UCSD-AML1 (cell line): Measurements from ENCODE around the gene GPR37.

Source experiments
- DNase-seq: peaks from one replicate; lab custom pipeline; 2025; ENCODE audit not compliant: unreplicated experiment; lab: John Stamatoyannopoulos, UW

Gene GPR37

DNA sequence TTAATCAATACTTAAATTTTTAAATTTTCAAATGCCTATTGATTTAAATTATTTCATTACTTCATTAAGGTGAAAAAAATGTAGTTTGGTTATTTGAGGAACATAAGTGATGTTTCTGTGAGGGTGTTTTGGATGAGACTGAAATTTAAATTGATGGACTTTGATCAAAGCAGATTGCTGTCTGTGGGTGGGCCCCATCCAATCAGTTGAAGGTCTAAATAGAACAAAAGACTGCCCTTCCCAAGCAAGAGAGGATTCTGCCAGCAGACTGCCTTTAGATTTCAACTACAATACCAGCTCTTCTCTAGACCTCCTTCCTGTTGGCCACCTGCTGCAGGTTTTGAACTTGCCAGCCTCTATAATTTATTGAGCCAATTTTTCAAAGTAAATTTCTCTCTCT, 14.5 kb upstream of the GPR37 start:
- no peak for DNase-seq

DNA sequence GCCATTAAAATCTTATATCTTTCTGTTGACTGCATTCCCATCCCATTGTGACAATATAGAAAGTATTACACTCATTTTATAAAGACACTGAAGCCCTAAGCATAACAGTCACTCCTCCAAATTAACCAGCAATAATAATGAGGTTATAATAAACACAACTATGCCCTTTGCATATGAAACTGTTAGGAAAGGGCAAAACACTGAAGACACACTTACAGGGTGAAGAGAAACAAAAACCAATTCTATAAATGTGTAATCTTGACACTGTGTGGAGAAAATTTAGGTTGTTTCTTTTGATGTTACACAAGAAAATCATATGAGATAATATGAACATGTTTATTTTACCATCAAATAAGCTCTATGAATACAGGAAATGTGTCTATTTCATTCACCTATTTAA, 14.0 kb upstream of the GPR37 start:
- no peak for DNase-seq

DNA sequence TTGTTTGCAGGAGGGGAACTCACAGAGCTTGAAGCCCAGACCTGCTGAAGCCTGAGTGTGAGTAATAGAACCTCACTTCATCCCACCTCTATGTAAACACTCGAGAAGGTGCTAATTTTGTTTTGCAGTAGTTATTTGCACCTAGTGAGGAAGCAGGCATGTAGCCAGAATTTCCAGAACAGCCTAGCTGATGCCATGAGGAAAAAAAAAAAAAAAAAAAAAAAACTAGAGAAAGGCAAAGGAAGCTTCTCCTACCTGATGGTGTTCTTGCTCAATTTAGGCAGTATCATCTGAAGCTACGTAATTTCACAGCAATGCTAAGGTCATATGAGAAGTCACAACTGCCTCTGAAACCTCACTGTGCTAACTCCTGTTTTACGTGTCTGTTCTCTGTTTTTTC, 13.6 kb upstream of the GPR37 start:
- DNase-seq = no peak

DNA sequence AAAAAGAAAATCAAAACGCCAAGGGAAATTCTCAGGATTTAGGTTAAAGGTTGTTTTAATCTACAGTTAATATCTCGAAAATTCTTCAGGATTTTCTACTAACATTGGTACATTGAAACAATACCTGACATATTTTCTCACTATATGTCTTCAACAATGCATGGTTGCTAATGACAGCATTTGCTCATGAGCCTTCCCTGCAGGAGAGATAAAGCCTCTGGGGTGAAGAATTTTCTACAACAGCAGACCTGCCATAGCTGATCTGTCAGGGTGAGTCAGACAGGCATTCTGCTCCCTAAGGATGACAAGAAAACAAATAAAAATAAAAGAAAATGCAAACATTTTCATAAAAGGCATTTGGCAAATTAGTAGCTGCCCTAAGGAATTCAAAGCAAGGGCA, 11.7 kb upstream of the GPR37 start:
- no peak for DNase-seq

DNA sequence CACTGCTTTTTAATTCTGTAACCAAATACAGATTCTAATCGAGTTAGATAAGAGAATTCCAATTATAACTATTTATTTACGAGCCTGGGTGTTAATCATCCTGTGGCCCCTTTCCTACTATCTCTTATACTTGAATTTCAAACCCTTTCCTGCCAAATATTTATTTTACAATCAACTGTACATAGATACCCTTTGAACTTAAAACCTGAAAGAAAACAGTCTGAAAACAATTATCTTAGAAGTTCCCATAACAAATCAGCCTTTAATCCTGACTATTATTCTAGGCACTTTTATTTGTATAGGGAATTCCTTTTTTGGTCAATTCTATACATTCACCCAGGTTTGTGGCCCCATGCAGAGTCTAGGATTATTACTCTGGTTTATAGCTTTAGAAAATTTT, 10.6 kb upstream of the GPR37 start:
- no peak for DNase-seq

DNA sequence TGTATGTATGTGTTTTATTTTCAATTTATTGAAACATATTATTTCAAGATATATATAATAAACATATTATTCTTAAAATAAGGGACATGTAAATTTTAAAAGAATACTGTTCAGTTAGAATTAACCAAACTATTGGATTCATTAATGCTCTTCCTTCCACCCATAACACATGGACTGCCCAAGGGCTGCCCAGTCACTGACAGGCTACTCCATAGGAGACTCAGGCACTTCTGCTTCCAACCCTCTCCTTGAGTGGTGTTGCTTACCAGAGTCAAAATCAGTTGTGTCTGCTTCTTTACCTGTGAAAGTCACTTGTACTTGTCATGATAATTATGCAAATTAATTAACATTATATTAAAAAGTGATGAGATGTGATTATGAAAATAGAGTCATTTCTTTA, 9.8 kb upstream of the GPR37 start:
- DNase-seq = no peak

DNA sequence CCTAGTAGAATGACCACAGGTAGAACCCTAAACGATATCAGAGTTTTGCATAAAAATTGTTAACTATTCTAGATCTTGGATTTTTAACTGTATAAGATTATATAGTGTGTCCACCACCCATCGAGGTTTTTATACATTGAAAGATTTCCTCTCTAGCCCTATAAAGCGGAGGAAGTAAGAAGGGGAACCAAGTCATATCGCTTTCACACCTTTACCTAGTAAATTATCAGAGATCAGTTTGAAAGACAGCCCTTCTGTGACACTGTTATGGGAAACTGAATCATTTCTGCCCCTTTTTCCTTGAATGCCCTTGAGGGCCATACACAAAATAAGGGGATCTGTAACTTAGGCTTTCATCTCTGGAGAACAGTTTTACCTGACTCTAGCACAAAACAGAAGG, 8.3 kb upstream of the GPR37 start:
- no peak for DNase-seq

DNA sequence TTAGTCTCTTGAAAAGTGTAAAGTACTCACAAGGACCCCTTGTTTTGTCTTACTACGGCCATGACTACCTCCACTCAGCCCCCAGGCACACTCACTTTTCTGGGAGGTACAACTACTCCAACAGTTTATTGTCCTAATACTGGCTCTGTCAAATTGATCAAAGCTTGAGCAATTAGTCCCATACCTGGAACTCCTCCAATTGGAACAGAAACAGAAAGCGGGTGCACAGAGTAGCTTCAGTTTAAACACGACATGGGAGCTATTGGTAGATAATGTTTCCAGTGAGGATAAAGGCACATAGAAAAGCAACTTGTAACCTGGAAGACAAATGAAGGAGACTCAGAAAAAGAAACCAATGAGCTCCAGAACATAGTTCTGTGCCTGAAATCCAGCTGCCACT, 7.7 kb upstream of the GPR37 start:
- no peak for DNase-seq

DNA sequence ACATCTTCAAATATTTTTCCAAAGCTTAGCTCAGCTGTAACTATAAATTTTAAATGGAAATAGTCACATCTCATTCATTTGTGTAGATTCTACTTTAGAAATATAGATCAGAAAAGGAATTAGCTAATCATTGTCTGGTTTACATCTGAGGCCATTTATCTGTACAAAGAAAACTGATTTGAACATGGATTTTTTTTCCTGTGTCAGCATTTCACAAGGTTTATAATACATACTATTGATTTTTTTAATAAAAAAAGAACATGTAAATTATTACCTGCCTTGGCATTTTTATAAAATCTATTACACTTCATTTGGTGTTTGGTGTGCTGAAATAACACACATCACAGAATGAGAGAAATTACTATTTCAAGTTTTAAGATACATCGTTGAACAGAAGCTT, 3.5 kb upstream of the GPR37 start:
- no peak for DNase-seq

DNA sequence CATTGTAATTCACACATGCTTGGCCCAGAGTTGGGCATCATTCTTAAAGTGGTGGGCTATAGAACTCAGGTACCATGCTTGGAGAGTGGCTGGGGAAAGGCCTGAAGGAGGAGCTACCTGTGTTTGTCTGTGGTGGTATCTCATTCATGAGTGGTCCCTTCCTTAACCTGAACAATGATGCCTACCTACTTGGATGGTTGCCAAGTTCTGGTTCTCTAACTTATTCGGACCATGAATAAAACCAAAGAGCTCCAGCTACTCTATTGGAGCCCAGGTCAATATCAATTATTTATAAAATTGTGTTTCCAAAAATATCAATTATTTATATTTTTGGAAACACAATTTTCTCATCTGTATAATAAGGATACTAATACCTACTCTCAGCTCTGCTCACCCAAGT, 2.9 kb upstream of the GPR37 start:
- DNase-seq = no peak

DNA sequence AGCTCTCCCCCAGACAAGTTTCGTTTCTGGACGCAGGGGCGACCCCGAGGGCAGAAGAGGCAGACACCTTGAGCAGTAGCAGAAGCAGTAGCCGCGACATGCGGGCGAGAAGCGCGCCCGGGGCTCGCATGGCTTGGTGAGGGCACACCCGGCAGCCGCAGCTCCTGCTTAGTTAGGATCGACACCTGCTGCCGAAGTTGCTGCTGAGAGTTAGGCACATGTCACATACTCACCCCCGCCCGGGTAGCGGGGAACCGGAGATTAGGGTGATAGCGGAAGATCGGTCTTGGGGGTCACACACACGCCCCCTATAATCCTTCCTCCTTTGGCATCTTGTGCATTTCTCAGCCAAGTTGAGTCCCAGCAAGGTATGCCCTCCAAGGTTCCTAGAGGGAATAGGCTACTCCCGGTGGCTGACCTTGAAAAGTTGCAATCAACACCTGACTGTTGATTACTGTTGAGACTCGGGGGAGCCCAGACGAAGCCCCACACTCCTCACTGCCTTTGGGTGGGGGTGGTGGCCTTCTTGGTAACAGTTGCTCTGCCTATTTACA, 668 bp downstream of the GPR37 start:
- no peak for DNase-seq

DNA sequence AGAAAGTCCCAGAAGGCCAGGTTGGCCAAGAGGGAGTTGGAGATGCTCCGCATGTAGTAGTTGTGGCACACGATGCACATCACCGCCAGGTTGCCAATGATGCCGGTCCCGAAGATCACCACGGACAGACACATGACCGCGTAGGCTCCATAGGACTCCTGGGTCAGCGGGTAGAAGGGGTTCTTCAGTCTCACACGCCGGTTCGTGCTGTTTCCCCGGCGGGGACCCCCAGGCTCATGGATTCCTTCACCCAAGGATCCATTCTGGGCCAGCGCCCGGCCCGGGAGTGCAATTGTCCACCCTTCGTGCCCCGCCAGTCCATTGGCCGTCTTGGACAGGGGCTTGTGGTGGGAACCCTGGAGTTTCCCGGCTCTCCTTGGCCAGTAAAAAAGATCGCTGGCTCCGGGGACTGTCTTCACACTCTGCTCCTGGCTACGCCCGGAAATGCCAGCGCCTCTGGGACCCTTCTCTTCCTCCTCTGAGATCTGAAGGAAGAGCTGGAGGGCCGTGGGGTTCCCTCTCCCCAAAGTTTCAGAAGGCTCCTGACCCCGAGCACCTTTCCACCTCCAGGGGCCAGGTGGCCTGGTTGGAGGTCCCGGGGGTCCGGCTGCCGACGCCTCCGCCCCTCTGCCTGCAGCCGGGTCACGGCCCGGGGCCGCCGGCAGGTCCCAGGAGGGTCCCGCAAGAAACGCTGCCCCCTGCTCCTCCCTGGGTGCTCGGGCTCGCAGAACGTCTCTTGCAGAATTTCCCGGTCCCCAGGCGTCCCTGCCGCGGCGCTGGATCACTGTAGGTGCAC, 1.3 kb downstream of the GPR37 start:
- no peak for DNase-seq

DNA sequence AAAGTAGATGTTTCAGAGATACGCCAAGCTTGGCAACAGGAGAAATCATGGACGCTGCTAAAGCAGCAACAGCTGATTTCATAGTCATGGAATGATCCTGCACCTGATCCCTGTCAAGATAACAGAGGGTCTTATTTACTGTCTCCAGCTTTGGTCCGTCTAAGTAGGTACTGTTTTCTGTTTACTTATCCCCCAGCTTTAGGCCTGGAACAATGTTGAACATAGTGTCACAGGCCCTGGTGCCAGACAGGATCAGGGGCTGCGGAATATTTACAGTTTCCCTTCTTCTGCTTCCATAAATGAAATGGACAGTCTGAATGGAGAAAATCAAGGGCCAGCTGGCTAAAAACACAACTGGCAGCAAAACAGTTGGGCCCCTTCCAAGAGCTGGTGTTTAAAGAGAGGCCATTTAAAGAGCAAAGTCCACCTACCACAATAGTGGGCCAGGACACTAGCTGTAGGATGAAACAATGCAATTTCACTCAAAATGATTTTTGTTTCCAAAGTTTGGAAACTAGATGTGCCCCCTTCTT, 2.9 kb downstream of the GPR37 start:
- no peak for DNase-seq

DNA sequence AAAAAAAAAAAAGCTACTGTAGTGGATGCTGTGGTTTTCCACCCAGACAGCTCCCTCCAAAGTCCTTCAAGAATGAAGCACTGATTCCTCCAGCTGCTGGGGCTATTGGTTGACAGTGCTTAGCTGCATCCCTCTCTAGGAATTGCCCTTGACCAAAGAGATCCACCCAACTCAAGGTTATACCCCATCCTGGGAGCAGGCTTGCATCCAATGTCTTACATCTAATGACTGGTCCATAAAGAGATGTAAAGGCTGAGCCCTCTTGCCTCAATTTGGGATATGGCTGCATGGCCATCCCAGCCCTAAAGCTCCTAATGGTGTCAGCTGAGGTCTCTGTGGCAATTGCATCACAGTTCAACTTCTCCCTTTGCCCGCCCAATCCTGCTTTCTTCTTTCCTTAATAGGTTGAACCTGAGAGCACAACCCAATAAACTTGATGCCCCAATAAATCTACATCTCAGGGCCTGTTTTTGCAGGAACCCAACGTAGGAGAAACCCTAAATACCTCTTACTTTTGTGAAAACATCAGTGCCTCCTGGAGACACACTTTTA, 4.4 kb downstream of the GPR37 start:
- DNase-seq = no peak

DNA sequence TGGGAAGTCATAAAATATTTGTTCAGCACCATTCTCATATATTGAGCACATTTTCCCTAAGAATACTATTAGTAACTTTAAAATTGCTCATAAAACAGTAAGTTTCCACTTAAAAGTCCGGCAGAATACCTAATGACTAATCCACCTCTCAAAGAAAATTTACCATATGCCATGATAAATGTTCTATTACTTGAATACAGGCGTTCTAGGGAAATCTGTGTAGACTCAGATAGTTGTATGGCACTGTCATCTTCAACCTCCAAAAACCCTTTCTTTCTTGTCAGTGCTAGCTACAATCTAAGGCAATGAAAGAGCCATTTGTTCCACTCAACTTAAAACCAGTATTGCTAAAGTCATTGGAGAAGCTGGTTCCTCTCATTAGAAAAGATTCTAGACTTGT, 7.3 kb downstream of the GPR37 start:
- DNase-seq = no peak

DNA sequence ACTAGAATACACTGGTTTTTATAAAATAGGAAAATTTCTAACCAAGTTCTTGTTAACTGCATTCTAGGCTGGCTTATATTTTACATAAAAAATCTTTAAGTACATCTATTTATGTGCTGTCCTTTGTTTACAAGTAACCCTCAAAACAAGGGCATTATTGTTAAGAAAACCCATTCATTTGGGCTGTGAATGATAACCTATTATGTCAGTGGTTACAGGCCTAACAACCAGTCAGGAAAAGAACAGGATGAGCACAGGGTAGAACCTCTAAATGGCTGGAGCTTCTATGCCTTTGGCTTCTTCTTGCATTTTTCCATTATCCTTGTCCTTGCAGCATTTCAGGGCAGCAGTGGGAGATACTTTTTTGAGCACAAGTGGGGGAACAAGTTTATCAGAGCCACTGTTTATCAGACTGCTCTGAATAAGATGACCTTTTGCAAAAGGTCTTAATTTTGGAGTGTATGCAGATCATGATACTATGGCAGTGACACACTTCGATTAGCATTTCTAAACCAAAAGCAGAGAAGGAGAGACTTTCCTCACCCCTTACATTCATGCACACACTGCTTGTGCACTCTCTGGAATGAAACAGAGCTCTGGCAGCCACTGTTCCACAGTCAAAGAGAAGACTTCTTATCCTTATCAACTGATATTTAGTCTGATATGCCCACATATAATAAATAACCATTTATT, 10.9 kb downstream of the GPR37 start:
- DNase-seq = no peak

DNA sequence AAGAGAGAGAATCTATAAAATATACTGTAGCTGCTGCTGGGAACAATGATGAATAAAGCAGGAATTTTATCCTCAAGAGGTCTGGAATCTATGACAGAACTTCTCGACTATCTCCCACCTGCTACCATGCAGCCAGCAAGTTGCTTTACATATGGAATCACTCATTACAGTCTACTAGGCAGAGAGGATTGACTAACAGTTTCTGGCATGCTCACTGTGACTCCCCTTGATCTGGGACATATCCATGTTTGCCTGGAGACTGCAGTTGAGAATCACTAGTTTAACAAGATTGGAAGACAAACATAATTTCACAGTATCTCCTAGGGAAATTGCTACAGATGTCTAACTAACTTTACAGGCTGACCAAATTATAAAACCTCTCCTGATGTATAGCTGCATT, 13.3 kb downstream of the GPR37 start:
- no peak for DNase-seq

DNA sequence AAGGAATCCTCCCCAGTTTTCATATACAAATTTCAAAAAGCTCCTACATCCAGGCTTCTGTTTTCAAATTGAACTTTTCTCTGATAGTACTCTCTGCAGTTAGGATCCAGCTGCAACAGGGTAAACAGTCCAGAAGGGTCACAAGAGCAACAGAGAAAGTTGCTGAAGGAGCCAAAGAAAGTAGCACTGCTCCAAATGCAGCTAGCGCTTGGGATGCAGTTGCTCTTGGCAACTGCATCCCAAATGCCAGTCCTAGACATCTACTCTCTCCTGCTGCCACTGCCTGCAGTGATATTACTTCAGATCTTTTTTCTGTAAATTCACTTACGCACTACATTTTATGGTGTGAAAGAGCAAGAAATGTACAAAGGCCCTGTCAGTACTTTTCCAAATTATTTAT, 14.6 kb downstream of the GPR37 start:
- no peak for DNase-seq

DNA sequence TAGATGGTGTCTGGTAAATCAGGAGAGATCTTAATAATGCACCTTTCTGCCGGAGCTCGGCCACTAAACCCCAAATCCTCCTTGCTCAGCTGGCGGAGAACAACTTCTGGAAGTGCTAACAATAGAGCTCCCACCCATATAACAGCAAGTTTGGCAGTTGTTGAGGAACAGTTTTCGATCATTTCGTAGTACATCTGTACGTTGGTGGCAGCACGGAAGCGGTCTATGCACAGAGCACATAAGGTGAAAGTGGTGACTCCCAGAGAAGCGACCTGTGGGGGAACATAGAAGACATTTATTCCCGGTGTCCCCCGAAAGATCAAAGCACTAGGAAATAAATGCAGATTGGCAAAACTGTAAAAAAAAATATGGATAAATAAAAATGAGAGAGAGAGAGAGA, 18.5 kb downstream of the GPR37 start:
- no peak for DNase-seq

DNA sequence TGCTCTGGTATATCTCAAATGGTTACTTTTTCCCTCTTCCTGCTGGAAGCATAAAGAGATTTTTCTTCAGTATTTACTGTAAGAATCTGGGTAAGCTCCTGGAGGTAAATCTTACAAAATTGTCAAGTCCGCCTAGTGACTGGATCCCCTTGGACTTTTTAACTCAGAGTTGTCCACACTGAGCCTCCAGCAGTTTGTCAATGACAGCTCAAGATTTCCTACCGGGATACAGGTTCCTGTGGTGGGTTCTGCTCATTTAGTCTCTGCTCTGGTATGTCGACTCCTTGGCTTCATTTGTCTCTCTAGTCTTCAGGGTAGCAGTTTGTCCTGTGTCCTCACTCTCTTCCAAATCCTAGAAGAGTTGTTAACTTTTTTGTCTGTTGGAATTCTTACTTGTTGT, 27.0 kb downstream of the GPR37 start:
- no peak for DNase-seq

DNA sequence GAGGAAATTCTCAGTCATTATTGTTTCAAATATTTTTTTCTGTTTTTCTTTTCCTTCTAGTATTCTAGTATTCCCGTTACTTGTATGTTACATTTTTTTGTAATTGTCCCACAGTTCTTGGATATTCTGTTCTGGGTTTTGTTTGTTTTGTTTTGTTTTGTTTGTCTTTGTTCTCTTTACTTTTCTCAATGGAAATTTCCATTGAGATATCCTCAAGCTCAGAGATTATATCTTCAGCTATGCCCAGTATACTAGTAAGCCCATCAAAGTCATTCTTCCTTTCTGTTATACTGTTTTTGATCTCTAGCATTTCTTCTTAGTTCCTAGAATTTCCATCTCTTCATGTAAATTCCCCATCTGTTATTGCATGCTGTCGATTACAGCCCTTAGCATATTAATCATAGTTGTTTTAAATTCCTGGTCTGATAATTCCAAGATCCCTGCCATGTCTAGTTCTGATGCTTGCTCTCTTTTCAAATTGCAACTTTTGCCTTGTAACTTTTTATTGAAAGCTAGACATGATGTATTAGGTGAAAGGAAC, 27.8 kb downstream of the GPR37 start:
- no peak for DNase-seq

DNA sequence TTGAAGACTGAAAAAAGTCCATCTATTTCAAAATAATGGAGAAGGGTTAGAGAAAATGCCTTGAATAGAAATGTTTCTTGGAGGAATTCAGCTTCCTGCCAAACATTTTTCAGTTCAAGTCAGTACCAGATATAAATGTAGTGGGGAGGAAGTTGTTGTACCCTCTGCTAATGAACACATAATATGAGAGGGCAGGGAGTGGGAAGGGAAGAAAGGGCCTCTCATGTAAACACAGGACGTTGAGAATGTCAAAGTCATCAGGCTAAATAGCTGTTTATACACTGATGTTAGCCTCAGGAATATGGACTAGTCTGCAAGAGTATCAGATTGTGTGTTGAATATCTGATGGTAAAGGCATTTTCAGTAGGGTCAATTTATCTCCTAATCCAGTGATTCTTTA, 37.0 kb downstream of the GPR37 start:
- no peak for DNase-seq
